NCI-H2196 treated with DMSO at 0.1 percent for 48 hours (cell line): ENCODE data around the gene CNN2.

Source experiments
- DNase-seq: peaks from one replicate; lab custom pipeline; 2025; ENCODE audit not compliant: unreplicated experiment; lab: John Stamatoyannopoulos, UW

CNN2 gene

GRCh38 chr19:995051-995827 is 31.2 kb upstream of the CNN2 start:
- peak; percentile 20 for DNase-seq

GRCh38 chr19:996051-996838 is 30.2 kb upstream of the CNN2 start:
- DNase-seq: no peak

- no peak for DNase-seq
These were observed 28.3 kb upstream of the CNN2 start for GRCh38 chr19:998064-998463.

GRCh38 chr19:999379-999719 is 27.1 kb upstream of the CNN2 start:
- DNase-seq: no peak

GRCh38 chr19:1000095-1000494 is 26.3 kb upstream of the CNN2 start, which contains the start of gene GRIN3B:
GRIN3B (plus strand) TSS chr19:1000419; CDS start chr19:1000438, 19 bp downstream.
- DNase-seq: peak; percentile 53

- DNase-seq: no peak
These were observed 25.5 kb upstream of the CNN2 start for GRCh38 chr19:1000591-1001537.

GRCh38 chr19:1001538-1002166 is 24.8 kb upstream of the CNN2 start:
- peak; percentile 15 for DNase-seq

GRCh38 chr19:1002600-1002999 is 23.8 kb upstream of the CNN2 start:
- DNase-seq: no peak

- no peak for DNase-seq
These were observed 23.1 kb upstream of the CNN2 start for GRCh38 chr19:1003283-1003682.

- no peak for DNase-seq
These were observed 22.1 kb upstream of the CNN2 start for GRCh38 chr19:1004204-1004802.

- DNase-seq: no peak
These were observed 21.4 kb upstream of the CNN2 start for GRCh38 chr19:1004803-1005664.

GRCh38 chr19:1006711-1007398 is 19.6 kb upstream of the CNN2 start:
- no peak for DNase-seq

GRCh38 chr19:1007399-1008251 is 18.8 kb upstream of the CNN2 start:
- DNase-seq: no peak

- DNase-seq: no peak
These were observed 18.0 kb upstream of the CNN2 start for GRCh38 chr19:1008268-1009040.

- DNase-seq: no peak
These were observed 17.1 kb upstream of the CNN2 start for GRCh38 chr19:1009041-1009980.

GRCh38 chr19:1009981-1010538 is 16.3 kb upstream of the CNN2 start:
- no peak for DNase-seq
